ENCODE data around the gene ZEB1. TPM values are rescaled to one million over a fixed set of nuclear protein-coding genes. Genes with fewer than 3 reads are reported as not detected.

The ZEB1 gene
- total and polyA plus RNA-seq, 2 of the 8 experiments (the other 6 are each of a cell fraction or from before 2014, with no cell fraction given): 0.08 to 0.15 TPM

- Histone ChIP-seq H2BK12ac (ENCODE audit: low read depth, low read length) (no peak overlapping the region), H3K79me1 (ENCODE audit: low read depth, low read length) (no peaks in the 10 kb centered on the region), H4K5ac (ENCODE audit: insufficient read length, low read depth, low read length) (no peak overlapping the region), H3K9ac (replicated peaks in 1 of 4; ENCODE audit: extremely low read depth in 1 of 4, low read depth in 3 of 4, low read length in 3 of 4) (no peak overlapping the region), H4K8ac (ENCODE audit: extremely low read depth, insufficient read depth, low read length) (no peak overlapping the region), H3K56ac (replicated peaks; ENCODE audit: insufficient read length, low read depth, low read length) (no peak overlapping the region), H2AK5ac (ENCODE audit: low read depth, low read length) (no peak overlapping the region), H2BK120ac (replicated peaks; ENCODE audit: low read depth, low read length) (no peak overlapping the region), H2BK20ac (ENCODE audit: low read length) (no peak overlapping the region), H3K27me3 (replicated peaks in 1 of 4; ENCODE audit: control insufficient read depth in 3 of 4, extremely low read depth in 1 of 4, insufficient read depth in 3 of 4, low read length in 3 of 4) (peaks cover 10 to 35% (median 24%) of the 10 kb centered on the region in 4 experiments), H3K4me2 (ENCODE audit: insufficient read depth in 1 of 2, low read depth in 2 of 2, low read length in 2 of 2) (no peak overlapping the region; a peak in 1 of 4 replicates), H3K18ac (ENCODE audit: extremely low read depth, low read length) (no peak overlapping the region), H3K23me2 (ENCODE audit: low read depth, low read length) (peaks cover 13% of the 10 kb centered on the region), H3K4me3 (ENCODE audit: extremely low read depth in 1 of 4, insufficient read depth in 2 of 4, low read depth in 3 of 4, low read length in 4 of 4) (no peak overlapping the region), H3K23ac (ENCODE audit: insufficient read length) (no peak overlapping the region), H3K36me3 (ENCODE audit: control insufficient read depth in 2 of 4, insufficient read depth in 4 of 4, low read length in 3 of 4) (no peaks in the 10 kb centered on the region; a peak in 1 of 8 replicates), H3K79me2 (ENCODE audit: control insufficient read depth in 1 of 2, insufficient read depth in 2 of 2, low read length in 2 of 2) (no peaks in the 10 kb centered on the region), H2AFZ (ENCODE audit: low read length) (no peak overlapping the region), H2BK15ac (ENCODE audit: low read length) (no peak overlapping the region), H3K27ac (ENCODE audit: low read depth, low read length) (no peak overlapping the region), H2BK5ac (ENCODE audit: low read depth, low read length) (no peak overlapping the region), H3K14ac (ENCODE audit: insufficient read length) (no peak overlapping the region), H3K4me1 (replicated peaks in 1 of 4; ENCODE audit: control insufficient read depth in 3 of 4, insufficient read depth in 4 of 4, low read length in 3 of 4) (peaks cover 0 to 4% (median 3%) of the 10 kb centered on the region in 4 experiments; a peak in 4 of 7 replicates), H3K4ac (replicated peaks; ENCODE audit: insufficient read length, low read depth, low read length) (no peak overlapping the region), H4K20me1 (replicated peaks in 1 of 2; ENCODE audit: control insufficient read depth in 1 of 2, insufficient read depth in 2 of 2, low read length in 2 of 2) (peaks cover 2 to 8% of the 10 kb centered on the region in 2 experiments), H4K91ac (replicated peaks; ENCODE audit: insufficient read length, low read length) (no peak overlapping the region), H3K9me3 (ENCODE audit: insufficient read depth in 2 of 2, low read depth in 1 of 2, low read length in 1 of 2) (no peaks in the 10 kb centered on the region)
- 92% methylated on average over 5 of the region's 5 CpGs; no CpG with 5 or more reads in 1 of the 2 experiments for WGBS, 2 experiments (ENCODE audit: extremely low coverage in 1 of 2, insufficient coverage in 1 of 2, insufficient read length in 1 of 2, insufficient replicate concordance in 2 of 2, low coverage in 1 of 2, low lambda C conversion rate in 2 of 2, missing lambda C conversion rate in 1 of 2)
- CTCF ChIA-PET (ENCODE audit: partially characterized antibody): interaction anchor here (0.6 to 1.1 kb wide), 3 partner anchors 151 to 896 kb away, joined by 3 read pairs; no protein-coding TSS in a partner anchor
- POLR2A ChIA-PET (ENCODE audit: partially characterized antibody): no interaction called here
- TF ChIP-seq RFX5 (IDR thresholded peaks at IDR 0.05; ENCODE audit: borderline replicate concordance, low read depth, low read length) (no peak), KDM4A (IDR thresholded peaks at IDR 0.05; ENCODE audit: low read depth, low read length, severe bottlenecking) (no peak)
- no peak for DNase-seq (ENCODE audit: low read depth in 1 of 2, low spot score in 2 of 2)
- FAIRE-seq: no peak
Observed at GRCh38 chr10:31317171-31317570, 1.8 kb upstream of the ZEB1 start.
